Limb (tissue), 2 donors: ENCODE measurements around the gene CMTM1.
"Not testable (repeated sequence)": the region's sequence is repeated elsewhere in the genome, so short reads cannot be mapped to it uniquely, and the experiment has no call there.

Experiments
- DNase-seq, 2 donors: peaks; one replicate each; pipeline ENCODE4 v3.0.0-alpha.2; 2016; ENCODE audit errors: extremely low spot score in 2 of 2

Gene CMTM1

DNA sequence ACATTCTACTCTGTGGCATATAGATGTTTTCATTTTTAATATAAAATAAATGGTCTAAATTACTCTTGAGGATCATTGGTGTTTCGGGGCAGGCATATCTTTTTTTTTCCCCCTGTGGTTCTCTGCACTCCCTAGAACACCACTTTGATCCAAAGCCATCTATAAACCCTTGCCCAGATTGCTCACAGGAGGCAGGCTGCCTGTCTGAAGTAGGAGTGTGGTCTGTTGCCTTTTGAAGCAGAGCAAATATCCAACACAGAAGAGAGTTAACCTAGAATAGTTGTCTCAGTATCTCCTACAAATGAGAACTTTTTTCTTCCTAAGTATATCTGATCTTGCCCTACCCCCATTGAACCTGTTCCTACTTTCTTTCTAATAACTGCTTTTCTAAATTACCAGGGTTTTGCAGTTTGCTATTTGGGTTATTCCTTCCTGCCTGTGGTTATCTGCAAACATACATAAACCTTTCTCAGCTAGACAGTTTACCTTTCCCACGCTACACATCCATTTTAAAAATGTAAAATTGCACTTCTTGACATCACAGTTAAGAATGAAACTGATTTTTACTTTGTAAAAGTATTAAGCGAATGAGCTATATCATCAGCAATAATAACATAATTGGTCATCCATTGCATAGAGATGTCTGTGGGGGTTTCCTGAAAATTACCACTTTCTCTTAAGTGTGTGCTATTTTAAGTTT lies 4.7 kb upstream of the CMTM1 start:
- no peak for DNase-seq

DNA sequence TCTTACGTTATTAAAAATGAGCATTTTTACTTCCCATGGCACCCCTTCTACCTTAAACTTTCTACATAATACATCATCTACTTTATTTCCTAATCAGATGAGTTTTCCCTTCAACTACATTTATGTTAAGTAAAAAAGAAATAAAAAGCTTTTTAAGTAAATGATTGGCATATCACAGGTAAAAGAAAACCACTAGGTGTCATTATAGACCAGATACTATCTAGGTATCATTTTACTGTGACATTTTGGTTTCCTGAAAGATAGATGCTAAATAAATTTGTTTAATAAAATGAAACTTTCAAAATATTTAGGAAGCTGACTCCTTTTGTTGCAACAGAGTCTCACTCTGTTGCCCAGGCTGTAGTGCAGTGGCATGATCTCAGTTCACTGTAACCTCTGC lies 3.8 kb upstream of the CMTM1 start:
- DNase-seq: no peak

- DNase-seq: no peak
Measured at GRCh38 chr16:66562986-66563385, 3.3 kb upstream of the CMTM1 start.

DNA sequence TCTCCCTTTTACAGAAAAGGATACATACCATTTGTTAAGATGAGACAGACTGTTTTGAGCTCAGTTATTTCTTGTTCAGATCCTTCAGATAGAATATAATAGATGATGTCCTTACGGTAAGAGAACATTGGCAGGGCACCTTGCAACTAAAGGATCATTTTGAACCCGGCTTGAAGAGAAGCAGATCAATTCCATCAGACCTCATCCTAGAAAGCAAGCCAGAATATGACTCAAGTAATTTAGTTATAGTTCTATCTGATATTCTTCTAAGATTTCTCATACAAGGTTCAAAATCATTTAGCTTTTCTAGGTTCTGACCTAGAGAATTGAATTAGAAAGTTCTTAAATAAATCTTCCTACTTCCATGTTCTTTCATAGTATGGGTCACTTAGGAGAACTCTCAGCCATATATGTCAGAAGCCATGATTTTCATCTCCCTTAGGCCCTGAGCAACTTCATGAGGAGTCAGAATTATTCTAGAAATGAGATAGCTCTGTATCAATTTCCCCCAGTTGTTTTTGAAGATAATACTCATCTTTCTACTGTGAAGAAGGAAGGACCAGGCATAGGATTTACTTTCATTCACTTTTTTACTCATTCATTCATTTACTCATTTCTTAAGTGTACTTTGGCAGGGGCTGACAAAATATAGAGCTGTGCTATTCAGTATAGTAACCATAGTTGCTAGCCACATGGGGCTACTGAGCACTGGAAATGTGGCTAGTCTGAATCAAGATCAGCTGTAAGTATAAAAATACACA lies 2.5 kb upstream of the CMTM1 start:
- DNase-seq: no peak

- DNase-seq: not testable (repeated sequence)
Measured at GRCh38 chr16:66567270-66567669, 1.0 kb downstream of the CMTM1 start.

- DNase-seq: no peak
Measured at GRCh38 chr16:66568355-66568754, 2.1 kb downstream of the CMTM1 start.

GRCh38 chr16:66569131-66569530 lies 2.9 kb downstream of the CMTM1 start:
- DNase-seq: no peak

- no peak for DNase-seq
Measured at GRCh38 chr16:66569827-66570405, 3.7 kb downstream of the CMTM1 start.

DNA sequence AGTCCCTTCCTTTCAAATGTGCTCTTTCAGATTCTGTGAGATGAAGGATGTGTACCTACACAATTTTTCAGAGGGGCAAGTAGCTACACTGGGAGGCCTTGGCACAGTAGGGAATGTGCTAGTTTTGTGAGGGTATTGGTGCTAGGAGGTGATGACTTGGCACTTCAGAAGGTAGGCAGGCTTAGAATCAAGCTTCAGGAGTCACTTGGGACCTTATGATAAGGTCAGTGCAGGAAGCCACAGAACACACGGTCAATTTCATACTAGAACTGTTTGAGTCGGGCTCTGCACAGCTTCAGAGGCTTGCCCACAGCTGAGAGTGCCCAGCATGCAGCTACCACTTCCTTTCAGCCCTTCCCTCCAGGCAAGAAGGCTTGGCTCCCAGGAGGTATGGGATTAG lies 6.1 kb downstream of the CMTM1 start:
- DNase-seq: no peak

DNA sequence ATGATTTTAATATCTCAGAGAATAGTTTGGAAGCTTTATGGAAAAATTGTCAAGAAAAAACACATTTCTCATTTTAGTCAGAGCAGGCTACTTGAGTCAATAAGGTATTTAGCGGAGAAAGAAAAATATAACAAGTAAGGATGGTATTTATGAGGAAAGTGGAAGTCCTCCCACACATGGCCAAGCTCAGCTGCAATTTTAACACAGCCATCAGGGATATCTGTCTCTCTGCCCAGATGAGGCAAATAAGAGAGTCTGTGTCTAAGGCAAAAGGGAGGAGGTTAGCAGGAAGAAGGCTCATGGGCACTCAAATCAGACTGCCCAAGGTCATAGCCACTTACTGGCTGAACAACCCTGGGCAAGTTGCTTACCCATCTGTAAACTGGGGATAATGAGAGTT lies 7.8 kb downstream of the CMTM1 start:
- DNase-seq: no peak

- DNase-seq: no peak
Measured at GRCh38 chr16:66574531-66574930, 8.3 kb downstream of the CMTM1 start.

GRCh38 chr16:66575060-66575459 lies 8.8 kb downstream of the CMTM1 start:
- DNase-seq: no peak

DNA sequence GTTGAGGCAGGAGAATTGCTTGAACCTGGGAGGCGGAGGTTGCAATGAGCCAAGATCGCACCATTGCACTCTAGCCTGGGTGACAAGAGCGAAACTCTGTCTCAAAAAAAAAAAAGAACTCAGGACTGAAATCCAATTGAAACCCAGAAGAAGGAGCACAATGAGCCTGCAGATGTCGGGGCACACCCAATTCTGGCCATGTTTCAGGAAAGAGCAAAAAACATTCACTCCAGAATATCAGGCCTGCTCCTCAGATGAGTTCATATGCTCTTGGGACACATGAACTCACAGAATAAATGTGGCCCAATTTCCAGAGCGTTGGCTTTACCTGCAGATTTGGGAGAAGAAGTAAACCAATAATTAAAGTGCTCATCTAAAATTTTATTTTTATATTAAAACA lies 10.1 kb downstream of the CMTM1 start:
- DNase-seq: no peak

DNA sequence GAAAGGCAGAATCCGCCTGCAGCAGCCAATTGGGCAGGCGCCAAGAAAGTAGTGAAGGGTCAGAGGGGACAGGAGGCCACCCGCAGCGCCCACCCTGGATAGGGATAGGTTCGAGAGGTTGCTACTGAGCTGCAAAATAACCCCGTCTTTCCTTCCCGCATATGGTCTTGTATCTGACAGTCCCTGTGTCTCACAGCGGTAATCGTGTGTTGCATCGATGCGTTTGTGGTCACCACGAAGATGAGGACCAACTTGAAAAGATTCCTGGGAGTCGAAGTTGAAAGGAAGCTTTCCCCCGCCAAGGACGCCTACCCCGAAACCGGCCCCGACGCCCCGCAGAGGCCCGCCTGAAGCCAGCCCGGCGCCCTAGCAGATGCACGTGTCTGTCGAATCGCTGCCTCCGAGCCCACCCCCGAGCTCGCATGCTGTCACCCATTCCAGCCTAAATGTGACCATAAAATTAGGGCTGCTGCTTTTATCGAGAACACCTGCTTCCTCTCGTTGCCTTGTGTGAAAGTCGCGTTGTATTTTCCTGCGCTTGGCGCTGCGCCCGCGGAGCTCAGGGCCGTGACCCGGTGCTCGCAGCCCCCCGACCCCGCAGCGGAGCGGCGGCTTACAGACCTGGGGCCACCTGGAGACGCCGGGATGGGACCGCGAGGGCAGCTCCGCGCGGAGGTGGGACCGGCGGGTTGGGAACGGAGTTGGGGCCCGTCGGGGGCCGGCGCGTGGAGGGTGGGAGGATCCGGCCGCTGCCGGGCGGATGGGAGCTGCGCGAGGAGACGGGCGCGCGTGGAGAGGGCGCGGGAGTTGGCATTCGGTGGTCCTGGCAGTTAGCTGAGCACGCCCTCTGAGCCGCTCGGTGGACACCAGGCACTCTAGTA lies 12.7 kb downstream of the CMTM1 start, which contains the start of gene CMTM2:
TSS of gene CMTM2 (plus strand) at position 813 of the 881 bp plus-strand sequence. CDS start 145 bp downstream, outside the sequence.
- peak in 1 of 2 donors; percentile 77 for DNase-seq

- DNase-seq: peak in 1 of 2 donors; percentile 67
Measured at GRCh38 chr16:66580605-66581209, 14.5 kb downstream of the CMTM1 start.

GRCh38 chr16:66581246-66581952 lies 15.2 kb downstream of the CMTM1 start:
- no peak for DNase-seq

- peak in 1 of 2 donors; percentile 15 for DNase-seq
Measured at GRCh38 chr16:66585481-66586239, 19.4 kb downstream of the CMTM1 start.

DNA sequence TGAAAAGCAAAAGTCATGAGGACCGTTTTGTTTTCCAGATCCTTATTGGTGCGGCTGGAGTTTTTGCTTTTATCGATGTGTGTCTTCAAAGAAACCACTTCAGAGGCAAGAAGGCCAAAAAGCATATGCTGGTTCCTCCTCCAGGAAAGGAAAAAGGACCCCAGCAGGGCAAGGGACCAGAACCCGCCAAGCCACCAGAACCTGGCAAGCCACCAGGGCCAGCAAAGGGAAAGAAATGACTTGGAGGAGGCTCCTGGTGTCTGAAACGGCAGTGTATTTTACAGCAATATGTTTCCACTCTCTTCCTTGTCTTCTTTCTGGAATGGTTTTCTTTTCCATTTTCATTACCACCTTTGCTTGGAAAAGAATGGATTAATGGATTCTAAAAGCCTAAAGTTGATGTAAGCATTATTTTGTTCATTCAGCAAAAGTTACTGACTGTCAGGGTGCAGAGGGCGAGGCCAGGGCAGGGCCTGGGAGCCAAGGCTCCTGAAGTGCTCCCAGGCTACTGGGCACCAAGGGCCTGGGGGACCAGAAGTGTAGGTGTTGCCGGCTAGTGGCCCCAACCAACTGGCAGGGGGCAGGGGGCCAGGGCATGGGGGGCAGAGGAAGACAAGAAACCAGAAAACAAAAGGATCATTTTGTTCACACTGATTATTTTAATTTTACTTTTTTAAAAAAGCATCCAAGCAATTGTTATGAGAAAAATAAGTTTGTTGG lies 21.8 kb downstream of the CMTM1 start:
- peak in 1 of 2 donors; percentile 21 for DNase-seq
